Activated naive CD4-positive, alpha-beta T cell treated with anti-CD3 and anti-CD28 coated beads, Interleukin-2, amount 50 U/mL, for 72 hours (primary cell): ENCODE results near the gene C1QTNF1. TPM values are rescaled to one million over a fixed set of nuclear protein-coding genes. Genes with fewer than 3 reads are reported as not detected.

Experiments used
- ATAC-seq, 2 donors: fragments of 150-1000 bp; cut with Tn5 transposase; 2 replicates each; pipeline ENCODE4 v1.10.0; 2021; ENCODE audit warnings: mild to moderate bottlenecking in 2 of 2, moderate library complexity in 2 of 2
- DNase-seq, 2 donors: peaks; one replicate each; pipeline ENCODE4 v3.0.0; 2021 to 2022; ENCODE audit warnings: low spot score in 2 of 2
- H3K27ac Mint-ChIP-seq, 2 donors: one replicate each; pipeline ENCODE4 v1.8.0; 2022; ENCODE audit warnings: mild to moderate bottlenecking in 2 of 2, mixed read lengths in 2 of 2
- H3K36me3 Mint-ChIP-seq, 2 donors: one replicate each; pipeline ENCODE4 v1.8.0; 2022; ENCODE audit warnings: mixed read lengths in 2 of 2
- H3K9me3 Mint-ChIP-seq, 2 donors: one replicate each; pipeline ENCODE4 v1.8.0; 2022; ENCODE audit warnings: mixed read lengths in 2 of 2
- total RNA-seq, 2 donors: library from RNA; stranded (reverse); gene quantifications; one replicate each; pipeline ENCODE4 v1.2.3, GENCODE V29; 2022

The C1QTNF1 gene
- total RNA-seq, 2 donors from 2014 or later: not detected

DNA sequence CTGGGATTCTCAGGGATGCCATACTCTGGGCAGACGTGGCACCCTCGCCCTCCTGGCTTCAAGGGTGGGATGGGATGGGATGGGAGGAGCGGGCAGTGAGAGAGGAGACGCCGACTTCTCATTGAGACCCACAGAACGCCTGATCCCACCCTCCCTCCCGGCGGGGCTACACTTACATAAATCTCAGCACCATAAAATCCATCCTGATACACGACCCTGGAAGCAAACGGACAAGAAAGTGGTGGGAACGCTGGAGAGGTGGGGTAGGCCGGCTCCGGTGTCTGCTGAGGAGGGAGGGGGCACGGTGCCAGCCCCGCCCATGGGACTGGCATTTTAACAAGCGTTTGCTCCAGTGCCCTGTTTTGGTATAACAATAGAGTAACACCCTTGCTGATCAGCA is 72.5 kb downstream of the C1QTNF1 start:
- ATAC-seq (no peak), DNase-seq (no peak)
- H3K36me3 Mint-ChIP-seq: no peaks in the 10 kb centered on the region
- H3K27ac Mint-ChIP-seq: no peak overlapping the region
- H3K9me3 Mint-ChIP-seq: no peaks in the 10 kb centered on the region

DNA sequence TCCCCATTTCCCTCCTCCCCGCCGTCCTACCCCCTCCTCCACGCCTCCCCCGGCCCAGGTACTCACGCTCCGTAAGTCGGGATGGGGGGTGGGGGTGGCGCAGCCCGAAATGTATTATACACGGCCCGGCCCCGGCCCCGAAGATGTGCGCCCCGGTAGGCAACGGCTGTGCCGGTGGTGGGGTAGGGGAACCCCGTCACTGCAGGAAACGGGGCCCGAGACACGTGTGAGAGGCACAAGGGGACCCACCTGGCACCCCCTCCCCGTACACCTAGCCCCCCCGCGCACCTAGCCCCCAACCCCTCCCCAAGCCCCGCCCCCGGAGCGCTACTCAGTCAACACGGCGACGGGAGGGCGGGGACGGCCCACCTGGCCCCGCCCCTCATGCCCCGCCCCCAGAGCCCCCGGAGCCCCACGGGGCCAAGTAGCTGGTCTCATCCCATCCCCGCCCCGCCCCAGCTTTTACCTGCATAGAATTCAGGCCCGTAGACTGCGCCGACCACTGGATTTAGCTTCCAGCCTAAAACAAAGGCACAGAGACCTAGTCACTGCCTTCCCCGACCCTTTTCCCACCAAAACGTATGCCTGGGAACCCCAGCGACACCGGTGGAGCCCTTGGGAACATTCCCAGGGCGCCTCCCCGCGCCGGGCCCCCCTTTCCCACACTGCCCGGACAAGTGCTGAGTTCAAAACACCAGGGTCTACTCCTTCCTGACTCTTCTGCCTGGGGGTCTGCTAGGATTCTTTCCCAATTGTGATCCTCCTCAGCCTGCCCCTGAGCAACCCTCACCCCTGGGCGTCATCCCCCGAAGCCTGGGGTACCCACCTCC is 73.5 kb downstream of the C1QTNF1 start:
- H3K9me3 Mint-ChIP-seq: no peaks in the 10 kb centered on the region
- no peak for DNase-seq
- H3K27ac Mint-ChIP-seq: no peak overlapping the region
- no peaks in the 10 kb centered on the region for H3K36me3 Mint-ChIP-seq
- ATAC-seq: peak in 1 of 2 donors; percentile 25

DNA sequence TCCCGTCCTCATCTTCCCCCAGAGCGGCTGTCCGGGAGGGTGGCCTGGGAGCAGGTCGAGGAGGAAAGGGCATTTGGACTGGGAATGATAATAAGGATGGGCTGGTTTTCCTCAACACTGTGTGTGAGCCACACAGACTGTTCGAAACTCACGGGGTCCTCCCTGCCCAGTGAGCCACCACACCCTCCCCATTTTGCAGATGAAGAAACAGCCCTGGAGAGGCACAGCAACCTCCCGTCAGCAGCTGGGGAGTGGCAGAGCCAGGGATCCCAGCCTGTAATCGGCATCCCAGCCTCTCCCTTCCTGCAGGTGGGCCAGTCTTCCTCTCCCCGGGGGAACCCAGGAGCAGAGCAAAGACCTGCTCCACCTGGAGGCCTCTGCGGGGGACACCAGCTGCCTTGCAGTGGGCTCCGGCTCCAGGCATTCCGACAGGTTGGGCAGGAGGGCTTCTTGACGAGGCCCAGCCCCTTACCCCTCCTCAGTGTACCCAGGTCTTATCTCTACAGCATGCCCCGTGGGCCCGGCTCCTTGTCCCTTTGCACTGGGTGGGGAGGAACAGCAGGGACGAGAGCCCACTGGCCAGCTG is 74.4 kb downstream of the C1QTNF1 start:
- no peak for ATAC-seq
- Mint-ChIP-seq H3K9me3 (no peaks in the 10 kb centered on the region), H3K27ac (no peak overlapping the region), H3K36me3 (no peaks in the 10 kb centered on the region)
- no peak for DNase-seq

Other genes with a start within 250 kb of the C1QTNF1 start
- gene CYTH1, start 241.9 kb upstream of the C1QTNF1 start, total RNA-seq: 100 to 1,000 TPM in 1 of 2 donors, 10 to 100 TPM in 1; 82.6 to 148 TPM
- gene USP36, start 183.4 kb upstream of the C1QTNF1 start, total RNA-seq: 10 to 100 TPM; 82.2 to 88.1 TPM
- under 1 TPM in 1 of 2 donors, not detected in 1; 0.61 TPM for gene CEP295NL, start 121.0 kb upstream of the C1QTNF1 start, total RNA-seq
- 1 to 10 TPM; 1.1 TPM for gene TIMP2, start 98.8 kb upstream of the C1QTNF1 start, total RNA-seq
- gene LGALS3BP, start 44.2 kb upstream of the C1QTNF1 start, total RNA-seq: 10 to 100 TPM; 71.3 to 95.6 TPM
- 10 to 100 TPM; 54.7 to 57.0 TPM for gene CANT1, start 14.4 kb upstream of the C1QTNF1 start, total RNA-seq
- 10 to 100 TPM; 31.5 to 40.5 TPM for gene ENGASE, start 50.7 kb downstream of the C1QTNF1 start, total RNA-seq